ENCODE results near the gene VPS16. TPM values are rescaled to one million over a fixed set of nuclear protein-coding genes. Genes with fewer than 3 reads are reported as not detected.

The VPS16 gene
- total RNA-seq, 4 donors from 2014 or later, result 23.3 to 45.2 (median 26.3) TPM

DNA sequence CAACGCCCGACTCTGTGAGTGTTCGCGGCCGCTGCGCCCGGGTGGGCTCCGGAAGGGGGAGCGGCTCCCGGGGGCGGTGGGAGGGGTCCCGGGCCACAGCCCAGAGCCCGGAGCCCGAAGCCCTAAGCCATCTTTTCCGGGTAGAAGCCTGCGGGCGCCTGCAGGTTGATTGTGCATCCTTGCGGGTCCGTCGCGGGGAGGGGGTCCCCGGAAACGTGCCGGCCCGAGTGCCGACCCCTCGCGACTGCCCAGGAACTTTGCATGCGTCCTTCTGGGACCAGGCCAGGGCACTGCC, 33.1 kb downstream of the VPS16 start:
- TF ChIP-seq, protein P1, sequence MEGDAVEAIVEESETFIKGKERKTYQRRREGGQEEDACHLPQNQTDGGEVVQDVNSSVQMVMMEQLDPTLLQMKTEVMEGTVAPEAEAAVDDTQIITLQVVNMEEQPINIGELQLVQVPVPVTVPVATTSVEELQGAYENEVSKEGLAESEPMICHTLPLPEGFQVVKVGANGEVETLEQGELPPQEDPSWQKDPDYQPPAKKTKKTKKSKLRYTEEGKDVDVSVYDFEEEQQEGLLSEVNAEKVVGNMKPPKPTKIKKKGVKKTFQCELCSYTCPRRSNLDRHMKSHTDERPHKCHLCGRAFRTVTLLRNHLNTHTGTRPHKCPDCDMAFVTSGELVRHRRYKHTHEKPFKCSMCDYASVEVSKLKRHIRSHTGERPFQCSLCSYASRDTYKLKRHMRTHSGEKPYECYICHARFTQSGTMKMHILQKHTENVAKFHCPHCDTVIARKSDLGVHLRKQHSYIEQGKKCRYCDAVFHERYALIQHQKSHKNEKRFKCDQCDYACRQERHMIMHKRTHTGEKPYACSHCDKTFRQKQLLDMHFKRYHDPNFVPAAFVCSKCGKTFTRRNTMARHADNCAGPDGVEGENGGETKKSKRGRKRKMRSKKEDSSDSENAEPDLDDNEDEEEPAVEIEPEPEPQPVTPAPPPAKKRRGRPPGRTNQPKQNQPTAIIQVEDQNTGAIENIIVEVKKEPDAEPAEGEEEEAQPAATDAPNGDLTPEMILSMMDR (IDR thresholded peaks at IDR 0.05; ENCODE audit: low read depth), result no peak

DNA sequence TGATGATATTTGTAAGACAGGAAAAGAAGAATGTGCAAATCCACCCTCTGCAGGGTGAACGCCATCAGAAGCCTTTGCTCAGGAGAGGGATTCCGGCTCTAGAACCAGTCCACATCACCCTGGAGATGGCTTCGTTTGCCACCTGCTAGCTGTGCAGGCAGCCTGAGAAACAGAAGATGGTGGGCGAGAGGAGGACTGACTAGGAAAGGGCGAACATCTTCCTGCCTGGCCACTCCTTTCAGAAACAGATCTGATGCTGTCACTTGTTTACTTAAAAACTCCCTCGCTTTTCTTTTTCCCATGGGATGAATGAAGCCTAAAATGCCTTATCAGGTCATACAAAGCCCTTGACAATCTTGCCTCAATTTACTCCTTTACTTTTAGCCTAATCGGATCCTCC, 33.9 kb downstream of the VPS16 start:
- TF ChIP-seq, protein P1 (IDR thresholded peaks at IDR 0.05; ENCODE audit: low read depth), result no peak

DNA sequence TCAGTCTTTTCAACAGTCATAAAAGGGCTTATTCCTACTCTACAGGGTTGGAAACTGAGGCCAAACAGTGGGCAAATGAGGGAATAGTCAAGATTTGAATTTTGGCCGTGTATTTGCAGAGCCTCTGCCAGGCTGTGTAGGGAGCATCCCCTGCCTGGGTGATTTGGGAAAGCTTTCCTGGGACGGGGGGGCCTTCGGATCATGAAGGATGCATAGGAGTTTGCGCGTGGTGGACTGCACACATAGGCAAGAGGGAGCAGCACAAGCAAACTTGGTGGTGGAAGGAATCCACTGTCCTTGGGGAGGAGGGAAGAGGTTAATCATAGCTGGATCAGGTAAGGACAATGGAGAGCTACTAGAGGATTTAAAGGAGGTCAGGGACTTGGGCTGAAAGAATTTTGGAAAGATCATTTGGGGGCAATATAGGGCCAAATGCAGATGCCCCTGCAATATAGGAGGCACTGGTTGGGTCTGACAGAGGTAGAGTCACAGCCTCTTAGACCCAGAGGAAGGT, 35.2 kb downstream of the VPS16 start:
- TF ChIP-seq, protein P1 (IDR thresholded peaks at IDR 0.05; ENCODE audit: low read depth), result no peak

DNA sequence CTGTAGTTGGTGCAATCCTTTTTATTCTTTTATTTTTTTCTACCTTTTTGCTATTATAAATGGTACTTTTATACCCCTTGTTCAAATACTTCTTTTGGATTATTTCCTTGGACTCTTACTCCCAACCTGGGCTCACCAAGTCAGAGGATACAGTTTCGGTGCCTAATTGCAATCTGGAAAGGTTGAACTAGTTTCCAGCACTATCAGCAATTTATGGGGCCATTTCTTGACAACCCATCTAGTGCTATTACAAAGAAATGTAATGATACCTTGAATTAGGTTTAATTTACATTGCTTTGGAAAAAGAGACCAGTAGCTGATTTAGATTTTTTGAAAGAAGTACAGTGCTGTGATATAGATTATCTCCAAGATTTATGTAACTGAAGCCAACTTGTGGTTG, 38.0 kb downstream of the VPS16 start:
- TF ChIP-seq, protein P1 (IDR thresholded peaks at IDR 0.05; ENCODE audit: low read depth), result no peak

DNA sequence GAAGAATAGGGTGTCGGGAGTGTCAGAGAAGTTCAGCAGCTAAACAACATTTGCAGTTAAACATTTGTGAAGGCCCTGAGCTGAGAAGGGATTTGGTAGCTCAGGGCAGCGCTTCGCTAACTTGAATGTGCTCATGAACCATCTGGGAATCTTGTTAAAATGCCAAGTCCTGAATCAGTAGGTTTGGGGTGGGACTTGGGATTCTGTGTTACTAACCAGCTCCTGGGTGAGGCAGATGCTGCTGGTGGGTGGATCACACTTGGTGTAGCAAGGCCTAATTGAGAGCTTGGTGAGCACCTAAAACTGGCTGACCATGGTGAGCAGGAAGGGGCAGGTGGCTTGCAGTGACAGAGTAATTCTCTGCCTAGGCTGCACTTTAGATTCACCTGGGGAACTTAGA, 38.6 kb downstream of the VPS16 start:
- TF ChIP-seq, protein P1 (IDR thresholded peaks at IDR 0.05; ENCODE audit: low read depth), result no peak

DNA sequence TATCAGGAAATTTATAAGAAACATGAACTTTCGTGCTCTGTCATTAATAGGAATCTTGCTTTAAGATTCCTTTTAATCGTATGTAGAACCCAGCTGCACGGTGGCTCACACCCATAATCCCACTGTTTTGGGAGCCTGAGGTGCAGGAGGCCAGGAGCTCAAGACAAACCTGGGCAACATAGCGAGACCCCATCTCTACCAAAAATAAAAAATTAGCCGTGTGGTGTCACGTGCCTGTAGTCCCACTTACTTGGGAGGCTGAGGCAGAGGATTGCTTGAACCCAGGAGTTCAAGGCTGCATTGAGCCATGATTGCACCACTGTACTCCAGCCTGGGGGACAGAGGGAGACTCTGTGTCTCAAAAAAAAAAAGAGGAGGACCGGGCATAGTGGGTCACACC, 40.1 kb downstream of the VPS16 start:
- TF ChIP-seq, protein P1 (IDR thresholded peaks at IDR 0.05; ENCODE audit: low read depth), result no peak

DNA sequence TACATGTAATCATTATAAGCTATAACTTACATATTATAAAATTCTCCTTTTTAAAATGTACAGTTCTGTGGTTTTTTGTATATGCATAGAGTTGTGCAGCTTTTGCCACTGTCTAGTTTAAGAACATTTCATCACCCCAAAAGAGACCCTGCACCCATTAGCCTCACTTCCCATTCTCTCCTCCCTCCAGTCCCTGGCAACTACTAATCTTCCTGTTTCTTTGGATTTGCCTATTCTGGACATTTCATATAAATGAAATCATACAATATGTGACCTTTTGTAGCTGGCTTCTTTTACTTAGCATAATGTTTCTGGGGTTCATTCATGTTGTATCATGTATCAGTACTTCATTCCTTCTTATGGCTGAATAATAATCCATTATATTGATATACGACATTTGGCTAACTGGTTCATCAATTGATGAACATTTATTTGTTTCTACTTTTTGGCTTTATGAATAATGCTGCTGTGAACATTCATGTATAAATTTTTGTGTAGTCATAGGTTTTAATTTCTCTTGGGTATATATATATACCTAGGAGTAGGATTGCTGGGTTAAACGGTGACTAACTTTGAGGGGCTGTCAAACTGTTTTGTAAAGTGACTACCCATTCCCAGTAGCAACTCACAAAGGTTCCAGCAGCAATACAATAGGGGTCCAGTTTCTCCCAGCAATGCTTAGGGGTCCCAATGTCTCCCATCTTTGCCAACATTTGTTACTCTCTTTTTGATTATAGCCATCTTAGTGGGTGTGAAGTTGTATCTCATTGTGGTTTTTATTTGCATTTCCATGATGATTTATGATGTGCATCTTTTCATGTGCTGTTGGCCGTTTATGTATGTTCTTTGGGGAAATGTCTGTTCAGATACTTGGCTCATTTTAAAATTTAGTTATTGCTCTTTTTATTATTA, 43.4 kb downstream of the VPS16 start:
- TF ChIP-seq, protein P1 (IDR thresholded peaks at IDR 0.05; ENCODE audit: low read depth), result no peak
